ENCODE measurements around the gene ERF.

The ERF gene

GRCh38 chr19:42225718-42226292 lies 29.1 kb downstream of the ERF start:
- DNase-seq (ENCODE audit: extremely low read depth, insufficient read length): no peak
- Histone ChIP-seq H3K4me3 (replicated peaks; ENCODE audit: low read depth, low read length) (no peak overlapping the region), H3K27me3 (replicated peaks; ENCODE audit: control insufficient read depth, insufficient read depth, low read length) (no peaks in the 10 kb centered on the region), H3K36me3 (ENCODE audit: control insufficient read depth, insufficient read depth, low read length) (peaks cover 42% of the 10 kb centered on the region)
- no peak for TF ChIP-seq CTCF (IDR thresholded peaks at IDR 0.05; ENCODE audit: insufficient read depth, low read length, poor library complexity, severe bottlenecking)

- no peak overlapping the region for H3K4me3 ChIP-seq (replicated peaks; ENCODE audit: low read depth, low read length)
- DNase-seq (ENCODE audit: extremely low read depth, insufficient read length): no peak
- peaks cover 39% of the 10 kb centered on the region for H3K36me3 ChIP-seq (ENCODE audit: control insufficient read depth, insufficient read depth, low read length)
- no peaks in the 10 kb centered on the region for H3K27me3 ChIP-seq (replicated peaks; ENCODE audit: control insufficient read depth, insufficient read depth, low read length)
- no peak for TF ChIP-seq CTCF (IDR thresholded peaks at IDR 0.05; ENCODE audit: insufficient read depth, low read length, poor library complexity, severe bottlenecking)
These were observed 29.8 kb downstream of the ERF start for GRCh38 chr19:42224940-42225717.

- TF ChIP-seq CTCF (IDR thresholded peaks at IDR 0.05; ENCODE audit: insufficient read depth, low read length, poor library complexity, severe bottlenecking): no peak
- Histone ChIP-seq H3K27me3 (replicated peaks; ENCODE audit: control insufficient read depth, insufficient read depth, low read length) (no peaks in the 10 kb centered on the region), H3K36me3 (ENCODE audit: control insufficient read depth, insufficient read depth, low read length) (peaks cover 17% of the 10 kb centered on the region), H3K4me3 (replicated peaks; ENCODE audit: low read depth, low read length) (peak overlapping the region; percentile 85)
- DNase-seq (ENCODE audit: extremely low read depth, insufficient read length): no peak
These were observed 34.2 kb downstream of the ERF start for GRCh38 chr19:42220751-42221097.

GRCh38 chr19:42219812-42220750 lies 34.8 kb downstream of the ERF start, which contains the start of gene ZNF526:
Gene ZNF526, plus strand, starts transcription at chr19:42220312. Its CDS starts 4,092 bp downstream, at chr19:42224404.
- Histone ChIP-seq H3K36me3 (ENCODE audit: control insufficient read depth, insufficient read depth, low read length) (peaks cover 14% of the 10 kb centered on the region), H3K4me3 (replicated peaks; ENCODE audit: low read depth, low read length) (peak within 1 kb of the TSS; percentile 85), H3K27me3 (replicated peaks; ENCODE audit: control insufficient read depth, insufficient read depth, low read length) (no peaks in the 10 kb centered on the region)
- peak; percentile 98 for DNase-seq (ENCODE audit: extremely low read depth, insufficient read length)
- TF ChIP-seq CTCF (IDR thresholded peaks at IDR 0.05; ENCODE audit: insufficient read depth, low read length, poor library complexity, severe bottlenecking): no peak

GRCh38 chr19:42217520-42218437 lies 37.1 kb downstream of the ERF start, which contains the start of gene DEDD2:
Gene DEDD2, minus strand, starts transcription at chr19:42217677. Its CDS starts 670 bp downstream, at chr19:42217007.
- no peak for TF ChIP-seq CTCF (IDR thresholded peaks at IDR 0.05; ENCODE audit: insufficient read depth, low read length, poor library complexity, severe bottlenecking)
- DNase-seq (ENCODE audit: extremely low read depth, insufficient read length): peak; percentile 99
- peak within 1 kb of the TSS; percentile 82 for H3K4me3 ChIP-seq (replicated peaks; ENCODE audit: low read depth, low read length)
- H3K27me3 ChIP-seq (replicated peaks; ENCODE audit: control insufficient read depth, insufficient read depth, low read length): no peaks in the 10 kb centered on the region
- H3K36me3 ChIP-seq (ENCODE audit: control insufficient read depth, insufficient read depth, low read length): peaks cover 7% of the 10 kb centered on the region

All from GM06990 (cell line).